Fibroblast of skin of left biceps (primary cell): ENCODE measurements around the gene BACH1.
A peak's percentile ranks its signal among the peaks of the same experiment; 100 is the strongest.

Experiments used
- DNase-seq, 2 experiments: peaks; one replicate each; pipeline ENCODE4 v3.0.0-alpha.2; 2013; ENCODE audit warnings: low read depth in 2 of 2

The BACH1 gene

GRCh38 chr21:29290240-29290639, 8.5 kb upstream of the BACH1 start:
- no peak for DNase-seq

- DNase-seq: no peak
Measured at GRCh38 chr21:29293495-29293894, 5.2 kb upstream of the BACH1 start.

GRCh38 chr21:29295066-29295650, 3.6 kb upstream of the BACH1 start:
- no peak for DNase-seq

GRCh38 chr21:29296446-29296845, 2.3 kb upstream of the BACH1 start:
- DNase-seq: no peak

GRCh38 chr21:29297483-29298347, 1.0 kb upstream of the BACH1 start:
- no peak for DNase-seq

GRCh38 chr21:29299046-29299915, 559 bp downstream of the BACH1 start:
- no peak for DNase-seq

- peak; percentile 92 to 93 for DNase-seq
Measured at GRCh38 chr21:29299916-29300806, 1.4 kb downstream of the BACH1 start.

- DNase-seq: no peak
Measured at GRCh38 chr21:29300807-29301138, 2.1 kb downstream of the BACH1 start.

GRCh38 chr21:29301691-29302090, 3.0 kb downstream of the BACH1 start:
- DNase-seq: no peak

- no peak for DNase-seq
Measured at GRCh38 chr21:29302359-29302875, 3.7 kb downstream of the BACH1 start.

- DNase-seq: no peak
Measured at GRCh38 chr21:29303288-29303687, 4.6 kb downstream of the BACH1 start.

- DNase-seq: no peak
Measured at GRCh38 chr21:29304597-29304996, 5.9 kb downstream of the BACH1 start.

- no peak for DNase-seq
Measured at GRCh38 chr21:29305068-29305467, 6.3 kb downstream of the BACH1 start.

- no peak for DNase-seq
Measured at GRCh38 chr21:29305561-29305960, 6.8 kb downstream of the BACH1 start.

GRCh38 chr21:29306920-29307319, 8.2 kb downstream of the BACH1 start:
- no peak for DNase-seq

GRCh38 chr21:29307718-29308455, 9.2 kb downstream of the BACH1 start:
- DNase-seq: no peak

- DNase-seq: no peak
Measured at GRCh38 chr21:29308456-29308783, 9.7 kb downstream of the BACH1 start.

- no peak for DNase-seq
Measured at GRCh38 chr21:29309703-29310102, 11.0 kb downstream of the BACH1 start.

GRCh38 chr21:29311802-29312201, 13.1 kb downstream of the BACH1 start:
- no peak for DNase-seq

GRCh38 chr21:29312981-29313380, 14.3 kb downstream of the BACH1 start:
- no peak for DNase-seq
